ENCODE results near the gene TAF1C. TPM values are rescaled to one million over a fixed set of nuclear protein-coding genes. Genes with fewer than 3 reads are reported as not detected.
"Not testable (repeated sequence)": the region's sequence is repeated elsewhere in the genome, so short reads cannot be mapped to it uniquely, and the experiment has no call there.

The TAF1C gene
- total RNA-seq, 3 donors from 2014 or later: 35.0 to 49.7 (median 42.2) TPM

GRCh38 chr16:84224554-84224953 is 37.7 kb upstream of the TAF1C start:
- intact Hi-C loops (cut with DNase I, micrococcal nuclease): no loop called here
- ATAC-seq: no peak
- no peak for TF ChIP-seq CTCF (IDR thresholded peaks at IDR 0.05)

GRCh38 chr16:84223456-84223855 is 36.6 kb upstream of the TAF1C start:
- Histone ChIP-seq H3K9me3 (no peaks in the 10 kb centered on the region), H3K4me1 (ENCODE audit: low read depth) (no peaks in the 10 kb centered on the region), H3K4me3 (no peak overlapping the region), H3K36me3 (ENCODE audit: low read depth) (no peaks in the 10 kb centered on the region)
- TF ChIP-seq CTCF (IDR thresholded peaks at IDR 0.05): no peak
- no peak for ATAC-seq
- intact Hi-C loops (cut with DNase I, micrococcal nuclease): no loop called here
- no peak for DNase-seq

More at GRCh38 chr16:84224554-84224953, 37.7 kb upstream of the TAF1C start:
- H3K4me3 ChIP-seq: no peak overlapping the region
- no peaks in the 10 kb centered on the region for H3K4me1 ChIP-seq (ENCODE audit: low read depth)
- H3K9me3 ChIP-seq: no peaks in the 10 kb centered on the region
- H3K36me3 ChIP-seq (ENCODE audit: low read depth): no peaks in the 10 kb centered on the region
- DNase-seq: no peak

GRCh38 chr16:84220851-84221250 is 34.0 kb upstream of the TAF1C start:
- Histone ChIP-seq H3K9me3 (no peaks in the 10 kb centered on the region), H3K36me3 (ENCODE audit: low read depth) (no peaks in the 10 kb centered on the region), H3K4me3 (no peak overlapping the region), H3K4me1 (ENCODE audit: low read depth) (no peaks in the 10 kb centered on the region)
- intact Hi-C loops (cut with DNase I, micrococcal nuclease): no loop called here
- TF ChIP-seq CTCF (IDR thresholded peaks at IDR 0.05): no peak
- DNase-seq: no peak
- ATAC-seq: no peak

GRCh38 chr16:84218956-84219355 is 32.1 kb upstream of the TAF1C start:
- no peak for ATAC-seq
- TF ChIP-seq CTCF (IDR thresholded peaks at IDR 0.05): no peak

GRCh38 chr16:84218176-84218823 is 31.4 kb upstream of the TAF1C start:
- DNase-seq: no peak
- intact Hi-C loops (cut with DNase I, micrococcal nuclease): no loop called here
- Histone ChIP-seq H3K9me3 (no peaks in the 10 kb centered on the region), H3K4me1 (ENCODE audit: low read depth) (no peaks in the 10 kb centered on the region), H3K36me3 (ENCODE audit: low read depth) (no peaks in the 10 kb centered on the region), H3K4me3 (no peak overlapping the region)
- ATAC-seq: no peak
- no peak for TF ChIP-seq CTCF (IDR thresholded peaks at IDR 0.05)

More at GRCh38 chr16:84218956-84219355, 32.1 kb upstream of the TAF1C start:
- no peak for DNase-seq
- intact Hi-C loops (cut with DNase I, micrococcal nuclease): no loop called here
- H3K4me1 ChIP-seq (ENCODE audit: low read depth): no peaks in the 10 kb centered on the region
- no peaks in the 10 kb centered on the region for H3K36me3 ChIP-seq (ENCODE audit: low read depth)
- H3K9me3 ChIP-seq: no peaks in the 10 kb centered on the region
- no peak overlapping the region for H3K4me3 ChIP-seq

- not testable (repeated sequence) for ATAC-seq
Measured at GRCh38 chr16:84216144-84216543, 29.3 kb upstream of the TAF1C start.

More at GRCh38 chr16:84216144-84216543, 29.3 kb upstream of the TAF1C start:
- intact Hi-C loops (cut with DNase I, micrococcal nuclease); H3K36me3 ChIP-seq (ENCODE audit: low read depth); H3K9me3 ChIP-seq; H3K4me3 ChIP-seq; H3K4me1 ChIP-seq (ENCODE audit: low read depth); DNase-seq: not testable (repeated sequence)
